H1 (cell line): ENCODE results near the gene KXD1.

Experiments used
- EP300 ChIP-seq, 2 experiments: IDR thresholded peaks; 1 replicate in 1 of 2; 2 replicates in 1 of 2; pipeline ENCODE4 v1.6.1; 2011 to 2012; ENCODE audit warnings: low read depth in 2 of 2, low read length in 2 of 2, mild to moderate bottlenecking in 2 of 2, borderline replicate concordance in 1 of 2, inconsistent platforms in 1 of 2, moderate library complexity in 1 of 2
- FOSL1 ChIP-seq: IDR thresholded peaks from 2 replicates; pipeline ENCODE4 v1.6.1; 2011; ENCODE audit warnings: mild to moderate bottlenecking, low read depth, low read length, moderate library complexity; ENCODE audit not compliant: insufficient read depth
- RBBP5 ChIP-seq: IDR thresholded peaks from 2 replicates; pipeline ENCODE4 v1.7.1; 2012; ENCODE audit warnings: low read depth, mild to moderate bottlenecking, inconsistent platforms, low read length, moderate library complexity, borderline replicate concordance
- TBP ChIP-seq: IDR thresholded peaks from 2 replicates; pipeline ENCODE4 v1.6.1; 2011; ENCODE audit warnings: low read depth, low read length, improper control_type of control experiment

DNA sequence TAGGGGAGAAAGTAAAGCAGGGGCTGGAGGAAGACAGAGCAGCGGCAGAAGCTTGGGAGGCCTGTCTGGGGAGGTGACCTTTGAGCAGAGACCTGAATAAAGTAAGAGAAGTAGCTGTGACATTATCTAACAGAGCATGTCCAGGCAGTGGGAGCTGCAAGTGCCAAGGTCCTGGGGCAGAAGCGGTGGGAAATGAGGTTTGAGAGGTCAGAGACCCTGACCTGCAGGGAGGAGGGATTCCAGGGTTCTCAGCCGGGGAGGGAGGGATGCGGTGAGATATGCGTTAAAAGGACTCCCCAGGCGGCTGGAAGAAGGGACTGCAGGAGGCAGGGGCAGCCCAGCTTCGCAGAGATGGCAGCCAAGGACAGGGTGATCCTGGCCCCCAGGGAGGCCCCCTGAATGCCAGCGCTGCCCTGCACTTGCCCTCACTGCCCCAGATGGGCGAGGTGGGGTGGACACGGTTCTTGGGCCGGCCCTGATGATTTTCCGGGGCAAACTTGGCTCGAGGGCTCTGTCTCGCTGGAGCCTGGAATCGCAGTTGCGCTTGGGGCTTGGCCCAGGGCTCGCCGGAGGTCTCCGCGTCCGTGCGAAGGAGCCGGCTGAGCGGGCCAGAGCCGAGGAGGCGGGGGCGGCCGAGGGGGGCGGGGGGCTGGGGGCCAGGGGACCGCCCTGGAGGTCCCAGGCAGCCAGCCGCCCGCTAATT is 45.7 kb downstream of the KXD1 start:
- TF ChIP-seq RBBP5, result no peak
- TF ChIP-seq TBP, result no peak
- no peak for TF ChIP-seq EP300 (IDR thresholded peaks at IDR 0.05; ENCODE audit: borderline replicate concordance in 1 of 2, low read depth in 2 of 2, low read length in 2 of 2)
- TF ChIP-seq FOSL1, result no peak
